Hepatocyte (in vitro differentiated cells): ENCODE data around the gene NLRC5. TPM values are rescaled to one million over a fixed set of nuclear protein-coding genes. Genes with fewer than 3 reads are reported as not detected.

Source experiments
- DNase-seq: peaks from one replicate; pipeline ENCODE4 v3.0.0-alpha.2; 2016; ENCODE audit warnings: low spot score
- H2AFZ ChIP-seq: fragments of 200-600 bp; sonication (generic); 2 replicates; pipeline ENCODE4 v1.6.0; 2016; ENCODE audit warnings: antibody characterized with exemption, mild to moderate bottlenecking
- H3K27ac ChIP-seq: fragments of 200-600 bp; sonication (generic); 2 replicates; pipeline ENCODE4 v1.5.1; 2016; ENCODE audit warnings: mild to moderate bottlenecking
- H3K27me3 ChIP-seq: fragments of 200-600 bp; sonication (generic); 2 replicates; pipeline ENCODE4 v1.6.1; 2016
- H3K36me3 ChIP-seq: fragments of 200-600 bp; sonication (generic); replicated peaks from 2 replicates; pipeline ENCODE4 v1.5.1; 2016; ENCODE audit warnings: low read depth; ENCODE audit not compliant: insufficient read depth
- H3K4me1 ChIP-seq: fragments of 200-600 bp; sonication (generic); 2 replicates; pipeline ENCODE4 v1.5.1; 2016; ENCODE audit warnings: mild to moderate bottlenecking, moderate library complexity; ENCODE audit not compliant: insufficient read depth
- H3K4me2 ChIP-seq: fragments of 200-600 bp; sonication (generic); 2 replicates; pipeline ENCODE4 v1.6.0; 2016
- H3K4me3 ChIP-seq: fragments of 200-600 bp; sonication (generic); 2 replicates; pipeline ENCODE4 v1.5.1; 2016; ENCODE audit warnings: mild to moderate bottlenecking
- H3K79me2 ChIP-seq: fragments of 200-600 bp; sonication (generic); 2 replicates; pipeline ENCODE4 v1.6.0; 2017; ENCODE audit warnings: mild to moderate bottlenecking
- H3K9me2 ChIP-seq: fragments of 200-600 bp; sonication (generic); replicated peaks from 2 replicates; pipeline ENCODE4 v1.6.0; 2017; ENCODE audit warnings: mild to moderate bottlenecking; ENCODE audit not compliant: insufficient read depth
- H3K9me3 ChIP-seq: fragments of 200-600 bp; sonication (generic); 2 replicates; pipeline ENCODE4 v1.5.1; 2016; ENCODE audit warnings: low read depth, mild to moderate bottlenecking
- H4K20me1 ChIP-seq: fragments of 200-600 bp; sonication (generic); 2 replicates; pipeline ENCODE4 v1.6.0; 2016; ENCODE audit warnings: mild to moderate bottlenecking; ENCODE audit not compliant: insufficient read depth, poor library complexity, severe bottlenecking
- EZH2 ChIP-seq: fragments of 200-600 bp; sonication (generic); IDR thresholded peaks from 2 replicates; pipeline ENCODE4 v1.6.1; 2016; ENCODE audit warnings: antibody characterized with exemption, mild to moderate bottlenecking, borderline replicate concordance
- EZH2phosphoT487 ChIP-seq: fragments of 200-600 bp; sonication (generic); IDR thresholded peaks from one replicate; pipeline ENCODE4 v1.6.1; 2018; ENCODE audit warnings: antibody characterized with exemption, mild to moderate bottlenecking, low read depth, moderate library complexity; ENCODE audit not compliant: unreplicated experiment, severe bottlenecking
- WGBS: methylation state at CpG from one replicate; pipeline ENCODE4 v1.1.6; 2016; ENCODE audit warnings: low lambda C conversion rate; ENCODE audit errors: missing lambda C conversion rate; 5-methylcytosine and 5-hydroxymethylcytosine counted together
- polyA plus RNA-seq: library from polyadenylated mRNA; unstranded; fragments of >200 nt; fragmentation: Nextera tagmentation; extraction: Ambion mirVana; gene quantifications from 2 replicates; pipeline ENCODE4 v1.2.1, GENCODE V29; 2016
- total RNA-seq: library from RNA; depleted of rRNA; stranded (reverse); fragments of >200 nt; gene quantifications from 2 replicates; pipeline ENCODE4 v1.2.3, GENCODE V29; 2014
- TF ChIP-seq, protein P1 (sequence below): fragments of 200-600 bp; sonication (generic); IDR thresholded peaks from 2 replicates; pipeline ENCODE4 v1.5.1; 2016; ENCODE audit warnings: antibody characterized with exemption, mild to moderate bottlenecking; ENCODE audit not compliant: poor library complexity

Gene NLRC5
- total and polyA plus RNA-seq, 2 experiments from 2014 or later: 6.4 to 7.0 TPM

DNA sequence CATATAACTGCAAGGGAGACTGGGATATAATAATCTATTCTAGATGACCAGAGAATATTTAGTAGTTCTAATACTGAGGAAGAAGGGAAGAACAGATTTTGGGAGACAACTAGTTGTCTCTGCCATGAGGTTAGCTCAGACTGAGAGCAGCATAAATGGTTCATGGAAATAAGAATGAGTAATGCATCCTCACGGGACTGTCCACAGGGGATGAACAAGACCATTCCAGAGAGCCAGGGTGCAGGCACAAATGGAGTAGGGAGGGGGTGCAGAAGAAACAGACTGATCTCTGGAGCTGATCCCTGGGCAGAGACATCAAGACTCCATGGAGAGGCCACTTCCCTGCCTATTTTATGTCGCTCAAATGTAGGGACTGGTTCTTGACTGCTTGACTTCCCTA is 30.4 kb downstream of the NLRC5 start:
- TF ChIP-seq EZH2: no peak
- TF ChIP-seq, protein P1, sequence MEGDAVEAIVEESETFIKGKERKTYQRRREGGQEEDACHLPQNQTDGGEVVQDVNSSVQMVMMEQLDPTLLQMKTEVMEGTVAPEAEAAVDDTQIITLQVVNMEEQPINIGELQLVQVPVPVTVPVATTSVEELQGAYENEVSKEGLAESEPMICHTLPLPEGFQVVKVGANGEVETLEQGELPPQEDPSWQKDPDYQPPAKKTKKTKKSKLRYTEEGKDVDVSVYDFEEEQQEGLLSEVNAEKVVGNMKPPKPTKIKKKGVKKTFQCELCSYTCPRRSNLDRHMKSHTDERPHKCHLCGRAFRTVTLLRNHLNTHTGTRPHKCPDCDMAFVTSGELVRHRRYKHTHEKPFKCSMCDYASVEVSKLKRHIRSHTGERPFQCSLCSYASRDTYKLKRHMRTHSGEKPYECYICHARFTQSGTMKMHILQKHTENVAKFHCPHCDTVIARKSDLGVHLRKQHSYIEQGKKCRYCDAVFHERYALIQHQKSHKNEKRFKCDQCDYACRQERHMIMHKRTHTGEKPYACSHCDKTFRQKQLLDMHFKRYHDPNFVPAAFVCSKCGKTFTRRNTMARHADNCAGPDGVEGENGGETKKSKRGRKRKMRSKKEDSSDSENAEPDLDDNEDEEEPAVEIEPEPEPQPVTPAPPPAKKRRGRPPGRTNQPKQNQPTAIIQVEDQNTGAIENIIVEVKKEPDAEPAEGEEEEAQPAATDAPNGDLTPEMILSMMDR: no peak
- no peak for TF ChIP-seq EZH2phosphoT487
- no peaks in the 10 kb centered on the region for H3K36me3 ChIP-seq
- no peak for DNase-seq

DNA sequence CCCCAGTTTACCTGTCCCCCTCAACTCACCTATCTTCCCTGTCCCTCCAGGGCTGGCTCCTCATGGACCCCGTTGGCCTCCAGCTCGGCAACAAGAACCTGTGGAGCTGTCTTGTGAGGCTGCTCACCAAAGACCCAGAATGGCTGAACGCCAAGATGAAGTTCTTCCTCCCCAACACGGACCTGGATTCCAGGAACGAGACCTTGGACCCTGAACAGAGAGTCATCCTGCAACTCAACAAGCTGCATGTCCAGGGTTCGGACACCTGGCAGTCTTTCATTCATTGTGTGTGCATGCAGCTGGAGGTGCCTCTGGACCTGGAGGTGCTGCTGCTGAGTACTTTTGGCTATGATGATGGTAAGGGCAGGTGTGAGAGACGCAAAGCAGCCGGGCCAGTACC is 31.3 kb downstream of the NLRC5 start:
- H3K4me1 ChIP-seq: no peaks in the 10 kb centered on the region
- H3K9me3 ChIP-seq: no peaks in the 10 kb centered on the region
- 84% methylated on average over 8 of the region's 8 CpGs for WGBS
- no peaks in the 10 kb centered on the region for H3K36me3 ChIP-seq
- H3K9me2 ChIP-seq: no peaks in the 10 kb centered on the region
- H3K79me2 ChIP-seq: no peaks in the 10 kb centered on the region
- H3K27me3 ChIP-seq: no peaks in the 10 kb centered on the region
- H4K20me1 ChIP-seq: no peaks in the 10 kb centered on the region
- H3K27ac ChIP-seq: no peak overlapping the region
- H3K4me3 ChIP-seq: no peak overlapping the region
- no peak for DNase-seq
- TF ChIP-seq, protein P1: no peak
- TF ChIP-seq EZH2phosphoT487: no peak
- TF ChIP-seq EZH2: no peak
- H3K4me2 ChIP-seq: no peak overlapping the region
- no peak overlapping the region for H2AFZ ChIP-seq

More for the DNA sequence above, 30.4 kb downstream of the NLRC5 start:
- Histone ChIP-seq H3K9me3 (no peaks in the 10 kb centered on the region), H3K27ac (no peak overlapping the region), H3K79me2 (no peaks in the 10 kb centered on the region), H2AFZ (no peak overlapping the region), H3K4me2 (no peak overlapping the region), H3K4me3 (no peak overlapping the region), H4K20me1 (no peaks in the 10 kb centered on the region), H3K9me2 (no peaks in the 10 kb centered on the region), H3K4me1 (no peaks in the 10 kb centered on the region), H3K27me3 (no peaks in the 10 kb centered on the region)
- 78% methylated on average over 2 of the region's 2 CpGs for WGBS

DNA sequence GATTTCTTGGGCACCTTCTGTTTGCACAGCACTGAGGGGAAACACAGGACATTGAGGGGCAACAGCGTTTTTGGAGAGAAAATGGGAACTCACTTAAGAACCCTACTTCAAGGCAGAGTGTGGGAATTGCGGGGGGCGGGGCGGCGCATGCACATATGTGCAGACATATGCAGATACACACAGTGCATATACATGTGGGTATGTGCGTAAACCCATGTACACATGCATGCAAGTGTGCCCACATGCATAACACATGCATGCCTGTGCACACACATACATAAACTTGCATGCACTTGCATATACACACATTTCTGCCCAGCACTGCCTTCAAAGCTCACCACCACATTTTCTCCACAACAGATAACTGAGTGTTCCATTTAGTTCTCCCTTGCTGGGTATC is 32.4 kb downstream of the NLRC5 start:
- no peak overlapping the region for H2AFZ ChIP-seq
- no peak for DNase-seq
- no peaks in the 10 kb centered on the region for H3K36me3 ChIP-seq
- H3K4me1 ChIP-seq: no peaks in the 10 kb centered on the region
- no peak overlapping the region for H3K4me3 ChIP-seq
- 94% methylated on average over 6 of the region's 6 CpGs for WGBS
- H4K20me1 ChIP-seq: no peaks in the 10 kb centered on the region
- no peaks in the 10 kb centered on the region for H3K9me3 ChIP-seq
- no peaks in the 10 kb centered on the region for H3K9me2 ChIP-seq
- no peak overlapping the region for H3K4me2 ChIP-seq
- no peak for TF ChIP-seq EZH2phosphoT487
- TF ChIP-seq, protein P1: no peak
- no peak for TF ChIP-seq EZH2
- H3K27me3 ChIP-seq: no peaks in the 10 kb centered on the region
- no peak overlapping the region for H3K27ac ChIP-seq
- H3K79me2 ChIP-seq: no peaks in the 10 kb centered on the region

DNA sequence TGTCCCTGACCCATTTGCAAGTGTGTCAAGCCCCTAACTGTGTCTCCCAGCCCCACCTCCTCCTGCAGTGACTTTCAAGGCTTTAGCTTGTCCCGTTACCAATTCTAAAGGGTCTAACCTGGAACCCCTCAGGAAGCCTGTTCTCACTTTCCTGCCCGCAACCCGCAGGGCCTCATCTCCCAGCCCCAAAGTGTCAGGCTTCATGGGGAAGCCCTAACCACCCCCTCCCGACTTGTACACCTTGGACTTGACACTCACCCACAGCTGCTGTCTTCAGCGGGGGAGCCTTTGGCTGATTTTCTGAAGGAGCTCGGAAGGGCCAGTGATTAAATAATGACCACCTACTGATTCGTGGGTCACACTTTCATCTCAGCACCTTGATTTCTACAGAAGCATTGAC is 33.1 kb downstream of the NLRC5 start:
- no peaks in the 10 kb centered on the region for H3K4me1 ChIP-seq
- no peak for DNase-seq
- no peaks in the 10 kb centered on the region for H3K9me3 ChIP-seq
- WGBS: 85% methylated on average over 7 of the region's 7 CpGs
- H3K4me2 ChIP-seq: no peak overlapping the region
- H3K27ac ChIP-seq: no peak overlapping the region
- H2AFZ ChIP-seq: no peak overlapping the region
- H3K9me2 ChIP-seq: no peaks in the 10 kb centered on the region
- TF ChIP-seq EZH2phosphoT487: no peak
- no peaks in the 10 kb centered on the region for H4K20me1 ChIP-seq
- no peaks in the 10 kb centered on the region for H3K36me3 ChIP-seq
- H3K79me2 ChIP-seq: no peaks in the 10 kb centered on the region
- H3K4me3 ChIP-seq: no peak overlapping the region
- H3K27me3 ChIP-seq: no peaks in the 10 kb centered on the region
